ENCODE results near the gene BCOR. TPM values are rescaled to one million over a fixed set of nuclear protein-coding genes. Genes with fewer than 3 reads are reported as not detected.
A peak's percentile ranks its signal among the peaks of the same experiment; 100 is the strongest.

The BCOR gene
- total and polyA plus RNA-seq, 2 of the 13 experiments (the other 11 are each of a cell fraction or from before 2014, with no cell fraction given) = 14.3 to 15.2 TPM

DNA sequence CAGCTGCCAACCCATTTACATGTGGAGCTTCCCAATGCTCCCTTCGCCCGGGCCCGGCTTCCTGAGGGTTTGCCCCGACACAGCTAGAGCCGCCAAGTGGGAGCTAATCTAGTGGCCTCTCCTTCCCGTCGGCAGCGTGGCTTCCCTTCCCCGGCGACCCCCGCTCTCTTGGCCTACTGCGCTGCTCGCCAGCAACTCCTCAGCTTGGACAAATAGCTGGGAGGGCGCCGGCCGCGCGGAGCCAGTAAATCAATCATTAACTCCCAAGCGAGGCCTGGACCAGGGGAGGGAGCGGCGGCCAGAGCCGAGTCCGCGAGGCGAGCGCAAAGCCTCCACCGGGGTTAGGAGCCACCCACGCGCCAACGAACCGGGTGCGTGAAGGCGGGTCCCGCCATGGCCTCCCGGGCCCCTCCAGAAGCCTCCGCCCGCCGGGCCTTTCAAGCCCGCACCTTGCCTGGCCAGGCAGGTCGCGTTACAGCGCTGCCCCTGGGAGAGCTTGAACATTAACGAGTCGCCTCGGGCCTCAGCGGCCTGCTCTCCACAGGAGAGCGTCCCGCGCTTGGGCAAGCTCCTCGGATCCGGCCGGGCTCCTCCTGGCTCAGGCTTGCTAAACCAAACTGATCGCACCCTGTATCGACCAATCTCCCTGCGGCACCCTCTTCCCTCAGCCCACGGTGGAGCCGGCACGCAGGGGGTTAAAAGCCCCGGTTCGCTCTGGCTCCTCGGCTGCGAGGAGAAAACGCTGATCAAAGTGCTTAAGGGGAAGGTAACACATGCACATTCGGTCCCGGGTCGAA, 10.6 kb upstream of the BCOR start (continued):
- no peak for TF ChIP-seq SP5 (CRISPR knock-in tag; IDR thresholded peaks at IDR 0.05; ENCODE audit: borderline replicate concordance, low read depth)
- TF ChIP-seq DDIT3 (CRISPR knock-in tag; IDR thresholded peaks at IDR 0.05) = no peak
- peak; percentile 81; the same call in 1 of the 2 replicates for TF ChIP-seq MYPOP (CRISPR knock-in tag; IDR thresholded peaks at IDR 0.05)
- no peak for TF ChIP-seq SMAD9 (CRISPR knock-in tag; IDR thresholded peaks at IDR 0.05)
- TF ChIP-seq RBM39 (IDR thresholded peaks at IDR 0.05; ENCODE audit: low read depth, low read length, poor library complexity, severe bottlenecking) = peak; percentile 69
- TF ChIP-seq MXI1 (IDR thresholded peaks at IDR 0.05; ENCODE audit: borderline replicate concordance, low read depth, low read length) = 0 out of 3 replicates have a peak, but pooled peaks have one; percentile 6
- peak; percentile 53; the same call in 1 of the 2 replicates for TF ChIP-seq KMT2A (CRISPR knock-in tag; IDR thresholded peaks at IDR 0.05)
- TF ChIP-seq ZNF343 (CRISPR knock-in tag; IDR thresholded peaks at IDR 0.05) = no peak
- TF ChIP-seq MLXIP (CRISPR knock-in tag; IDR thresholded peaks at IDR 0.05; ENCODE audit: borderline replicate concordance) = no peak
- no peak for TF ChIP-seq NONO (IDR thresholded peaks at IDR 0.05)
- peak; percentile 70 for TF ChIP-seq NONO (CRISPR knock-in tag; conservative IDR thresholded peaks at IDR 0.05)
- no peak for TF ChIP-seq SOX6 (IDR thresholded peaks at IDR 0.05)
- TF ChIP-seq SOX6 (CRISPR knock-in tag; IDR thresholded peaks at IDR 0.05) = peak; percentile 41
- 0 out of 2 replicates have a peak, but pooled peaks have one; percentile 63 for TF ChIP-seq ZNF558 (CRISPR knock-in tag; IDR thresholded peaks at IDR 0.05; ENCODE audit: borderline replicate concordance)
- no peak for TF ChIP-seq NR2F1 (CRISPR knock-in tag; IDR thresholded peaks at IDR 0.05)
- TF ChIP-seq RFXANK (CRISPR knock-in tag; IDR thresholded peaks at IDR 0.05) = no peak
- peak; percentile 51 for TF ChIP-seq HDAC1 (CRISPR knock-in tag; IDR thresholded peaks at IDR 0.05)
- TF ChIP-seq, protein P1, sequence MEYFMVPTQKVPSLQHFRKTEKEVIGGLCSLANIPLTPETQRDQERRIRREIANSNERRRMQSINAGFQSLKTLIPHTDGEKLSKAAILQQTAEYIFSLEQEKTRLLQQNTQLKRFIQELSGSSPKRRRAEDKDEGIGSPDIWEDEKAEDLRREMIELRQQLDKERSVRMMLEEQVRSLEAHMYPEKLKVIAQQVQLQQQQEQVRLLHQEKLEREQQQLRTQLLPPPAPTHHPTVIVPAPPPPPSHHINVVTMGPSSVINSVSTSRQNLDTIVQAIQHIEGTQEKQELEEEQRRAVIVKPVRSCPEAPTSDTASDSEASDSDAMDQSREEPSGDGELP (IDR thresholded peaks at IDR 0.05; ENCODE audit: borderline replicate concordance, low read depth) = no peak
- peak; percentile 40; the same call in 1 of the 2 replicates for TF ChIP-seq ZNF704 (CRISPR knock-in tag; IDR thresholded peaks at IDR 0.05; ENCODE audit: borderline replicate concordance)
- no peak for TF ChIP-seq ZNF644 (CRISPR knock-in tag; IDR thresholded peaks at IDR 0.05; ENCODE audit: low read depth)
- no peak for TF ChIP-seq ELF4 (CRISPR knock-in tag; IDR thresholded peaks at IDR 0.05; ENCODE audit: borderline replicate concordance)
- TF ChIP-seq ZNF576 (CRISPR knock-in tag; IDR thresholded peaks at IDR 0.05) = no peak
